Naive thymus-derived CD8-positive, alpha-beta T cell (primary cell): ENCODE results near the gene NAALADL2. TPM values are rescaled to one million over a fixed set of nuclear protein-coding genes. Genes with fewer than 3 reads are reported as not detected.

ENCODE experiments used
- ATAC-seq, 2 donors: fragments of 150-1000 bp; cut with Tn5 transposase in 1 of 2; sonication (Bioruptor Pico), chemical (Tn5 transposase) in 1 of 2; 1 replicate in 1 of 2; 2 replicates in 1 of 2; pipeline ENCODE4 v1.10.0; 2021; ENCODE audit warnings: mild to moderate bottlenecking in 2 of 2, moderate library complexity in 2 of 2
- POLR2A ChIA-PET: fragments of 350-600 bp; sonication (Branson Sonifier 250); formaldehyde crosslinking; loops from one replicate; lab custom pipeline; 2021; ENCODE audit warnings: antibody characterized with exemption; lab: Charles Lee
- DNase-seq, 10 donors: peaks; one replicate each; pipeline versions ENCODE4 v3.0.0 to v3.0.0-alpha.2; 2020 to 2022
- H3K27ac Mint-ChIP-seq, 10 donors: one replicate each; pipeline ENCODE4 v1.8.0; 2020 to 2022; ENCODE audit warnings: mild to moderate bottlenecking in 10 of 10, mixed read lengths in 10 of 10, moderate library complexity in 4 of 10, inconsistent platforms in 1 of 10
- H3K27me3 Mint-ChIP-seq, 5 donors: one replicate each; pipeline ENCODE4 v1.8.0; 2021 to 2022; ENCODE audit warnings: mixed read lengths in 5 of 5
- H3K36me3 Mint-ChIP-seq, 3 donors: one replicate each; pipeline ENCODE4 v1.8.0; 2020 to 2022; ENCODE audit warnings: mixed read lengths in 3 of 3, mild to moderate bottlenecking in 2 of 3, inconsistent platforms in 1 of 3
- H3K4me1 Mint-ChIP-seq, 4 donors: one replicate each; pipeline ENCODE4 v1.8.0; 2021 to 2022; ENCODE audit warnings: mixed read lengths in 4 of 4
- H3K4me3 Mint-ChIP-seq, 10 donors: one replicate each; pipeline ENCODE4 v1.8.0; 2020 to 2022; ENCODE audit warnings: mild to moderate bottlenecking in 10 of 10, mixed read lengths in 10 of 10, moderate library complexity in 6 of 10, inconsistent platforms in 1 of 10
- H3K9me3 Mint-ChIP-seq, 9 donors: one replicate each; pipeline ENCODE4 v1.8.0; 2020 to 2022; ENCODE audit warnings: mixed read lengths in 9 of 9, mild to moderate bottlenecking in 3 of 9, inconsistent platforms in 1 of 9, moderate library complexity in 1 of 9
- polyA plus RNA-seq, 3 donors: library from polyadenylated mRNA; unstranded; fragments of 300-500 nt; fragmentation: Illumina TruSeq; gene quantifications; one replicate each; pipeline ENCODE4 v1.2.3, GENCODE V29; 2021
- total RNA-seq, 8 experiments: library from RNA in 2 of 8; stranded (reverse) in 2 of 8; gene quantifications; one replicate each; pipeline ENCODE4 v1.2.3 and lab custom pipeline; 2021 to 2026

NAALADL2 gene
- total and polyA plus RNA-seq, 5 experiments from 2014 or later, result 0.44 to 1.3 (median 0.88) TPM; not detected in 1

DNA sequence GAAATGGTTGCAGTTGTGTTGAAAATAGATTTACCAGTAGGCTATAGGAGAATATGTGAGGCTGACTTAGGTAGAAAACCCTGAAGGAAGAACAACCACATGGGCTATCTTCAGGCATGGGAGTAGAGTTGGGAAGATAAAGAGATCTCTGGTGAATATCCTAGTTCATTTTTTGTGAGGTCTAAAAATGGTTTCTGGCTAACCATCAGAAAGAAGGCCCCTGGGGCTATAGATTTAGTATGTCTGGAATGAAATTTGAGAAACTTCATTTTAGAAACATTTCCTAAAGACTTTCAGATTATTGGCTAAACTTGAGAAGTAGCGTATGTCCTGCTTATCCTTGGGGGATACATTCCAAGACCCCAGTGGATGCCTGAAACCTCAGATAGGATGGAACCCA, 148.2 kb downstream of the NAALADL2 start:
- POLR2A ChIA-PET, result no interaction called here
- H3K4me3 Mint-ChIP-seq, result peak overlapping the region in 1 of 10 donors; percentile 28
- DNase-seq (no peak), ATAC-seq (no peak)
- H3K9me3 Mint-ChIP-seq, result peaks cover 0 to 6% (median 0%) of the 10 kb centered on the region in 9 donors
- H3K27me3 Mint-ChIP-seq, result no peaks in the 10 kb centered on the region
- H3K36me3 Mint-ChIP-seq, result no peaks in the 10 kb centered on the region
- H3K27ac Mint-ChIP-seq, result no peak overlapping the region
- H3K4me1 Mint-ChIP-seq, result no peaks in the 10 kb centered on the region

DNA sequence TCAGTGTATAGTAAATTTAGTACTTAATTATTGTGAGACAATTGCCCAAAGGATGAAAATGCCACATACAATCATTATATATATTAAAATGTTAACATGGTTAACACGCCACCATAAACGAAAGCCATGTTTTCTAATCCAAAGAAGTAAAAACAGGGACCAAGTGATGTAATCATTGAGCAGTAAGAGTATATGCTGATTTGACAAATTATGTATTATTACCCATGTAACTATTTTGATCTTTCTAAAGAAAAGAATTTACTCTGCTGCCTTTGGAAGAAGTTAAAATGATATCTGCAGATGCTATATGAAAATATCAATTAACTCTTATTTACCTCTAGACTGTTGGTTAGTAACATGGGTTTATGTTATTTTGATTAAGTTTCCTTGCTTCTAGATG, 150.2 kb downstream of the NAALADL2 start:
- Mint-ChIP-seq H3K27ac (no peak overlapping the region), H3K27me3 (no peaks in the 10 kb centered on the region), H3K4me3 (no peak overlapping the region), H3K4me1 (no peaks in the 10 kb centered on the region), H3K9me3 (peaks cover 0 to 11% (median 0%) of the 10 kb centered on the region in 9 donors), H3K36me3 (no peaks in the 10 kb centered on the region)
- ATAC-seq (no peak), DNase-seq (no peak)
- POLR2A ChIA-PET, result no interaction called here

DNA sequence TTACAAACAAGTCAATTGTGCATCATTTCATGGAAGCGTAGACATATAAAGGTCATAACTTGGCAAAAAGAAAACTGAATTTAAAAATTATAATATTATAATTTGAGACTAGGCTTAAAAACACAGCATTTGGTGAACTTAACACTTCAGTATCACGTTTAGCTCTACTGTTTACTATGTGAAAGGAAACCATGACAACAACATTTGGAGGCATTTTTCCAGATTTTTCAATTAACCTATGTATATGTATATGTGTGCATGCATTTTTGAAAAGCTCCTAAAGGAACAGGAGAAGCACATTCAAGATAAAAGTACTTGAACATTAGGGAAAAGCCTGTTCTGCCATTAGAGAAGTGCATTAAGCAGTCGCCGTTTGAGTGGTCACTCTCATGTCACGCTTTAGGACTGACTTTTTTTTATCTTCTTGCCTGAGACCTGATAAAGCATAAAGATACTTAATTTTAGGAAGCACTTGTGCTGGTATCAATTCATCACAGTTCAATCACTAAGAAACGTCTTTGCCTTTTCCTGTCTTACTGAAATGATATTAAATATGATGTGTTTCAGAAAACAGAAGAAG, 156.0 kb downstream of the NAALADL2 start:
- H3K27ac Mint-ChIP-seq, result no peak overlapping the region
- no peak overlapping the region for H3K4me3 Mint-ChIP-seq
- H3K27me3 Mint-ChIP-seq, result no peaks in the 10 kb centered on the region
- ATAC-seq (no peak), DNase-seq (no peak)
- POLR2A ChIA-PET, result no interaction called here
- peaks cover 0 to 14% (median 0%) of the 10 kb centered on the region in 9 donors for H3K9me3 Mint-ChIP-seq
- no peaks in the 10 kb centered on the region for H3K4me1 Mint-ChIP-seq
- no peaks in the 10 kb centered on the region for H3K36me3 Mint-ChIP-seq

DNA sequence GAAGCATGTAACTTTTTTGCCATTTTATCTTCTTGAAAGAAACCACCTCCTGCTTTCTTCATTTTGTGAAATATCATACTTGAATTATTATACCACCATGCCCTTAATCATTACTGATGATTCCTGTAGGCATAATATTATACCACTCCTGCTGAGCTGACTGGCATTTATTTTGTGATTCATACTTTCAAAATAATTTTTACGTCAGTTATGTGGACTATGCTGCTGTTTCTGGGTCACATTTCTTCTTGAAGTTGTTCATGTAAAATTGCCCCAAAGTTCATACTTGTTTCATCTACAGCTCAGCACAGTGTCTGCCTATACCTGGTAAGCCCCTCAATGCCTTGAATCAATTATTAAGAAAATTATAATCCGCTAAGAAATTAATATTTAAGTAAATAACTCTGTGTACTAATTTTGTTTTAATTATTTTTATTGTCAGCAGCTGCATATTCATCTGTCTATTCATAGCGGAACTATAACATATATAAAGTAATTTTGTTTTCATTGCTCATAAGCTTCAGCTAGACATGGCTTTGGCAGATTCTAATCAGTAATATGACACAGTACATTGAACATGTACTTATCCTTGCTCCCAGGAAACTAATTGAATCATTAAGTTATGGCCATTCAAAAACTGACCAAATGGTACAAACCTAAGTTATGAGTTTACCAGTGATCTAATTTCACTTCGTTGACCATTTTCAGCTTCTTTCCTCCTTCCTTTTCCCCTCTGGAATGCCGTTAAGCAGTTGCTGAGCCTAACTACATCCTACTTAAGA, 160.0 kb downstream of the NAALADL2 start:
- ATAC-seq, result no peak
- Mint-ChIP-seq H3K36me3 (no peaks in the 10 kb centered on the region), H3K9me3 (peaks cover 0 to 21% (median 0%) of the 10 kb centered on the region in 9 donors), H3K27me3 (no peaks in the 10 kb centered on the region), H3K4me1 (no peaks in the 10 kb centered on the region), H3K27ac (no peak overlapping the region), H3K4me3 (no peak overlapping the region)
- POLR2A ChIA-PET, result no interaction called here
- DNase-seq, result no peak

DNA sequence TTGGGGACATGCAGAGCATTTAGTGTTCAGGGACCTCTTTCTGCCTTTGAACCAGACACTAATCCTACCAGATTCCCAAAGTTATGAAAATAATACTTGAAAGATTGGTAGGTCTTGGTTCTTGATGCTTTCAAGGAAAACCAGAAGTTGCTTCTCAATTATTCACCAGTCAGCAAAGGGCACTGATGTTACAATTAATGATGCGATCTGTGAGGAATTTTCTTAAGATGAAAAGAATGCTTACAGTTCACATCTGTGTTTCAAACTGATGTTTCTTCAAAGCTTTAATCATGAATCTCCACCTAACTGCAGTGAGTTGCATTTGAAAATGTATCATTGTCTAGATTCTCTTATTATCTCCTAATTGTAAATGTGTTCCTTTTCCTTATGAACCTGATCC, 161.0 kb downstream of the NAALADL2 start:
- DNase-seq (no peak), ATAC-seq (no peak)
- H3K27ac Mint-ChIP-seq, result no peak overlapping the region
- no peaks in the 10 kb centered on the region for H3K36me3 Mint-ChIP-seq
- no peaks in the 10 kb centered on the region for H3K27me3 Mint-ChIP-seq
- H3K4me1 Mint-ChIP-seq, result no peaks in the 10 kb centered on the region
- POLR2A ChIA-PET, result no interaction called here
- H3K9me3 Mint-ChIP-seq, result peaks cover 0 to 16% (median 0%) of the 10 kb centered on the region in 9 donors
- H3K4me3 Mint-ChIP-seq, result no peak overlapping the region

DNA sequence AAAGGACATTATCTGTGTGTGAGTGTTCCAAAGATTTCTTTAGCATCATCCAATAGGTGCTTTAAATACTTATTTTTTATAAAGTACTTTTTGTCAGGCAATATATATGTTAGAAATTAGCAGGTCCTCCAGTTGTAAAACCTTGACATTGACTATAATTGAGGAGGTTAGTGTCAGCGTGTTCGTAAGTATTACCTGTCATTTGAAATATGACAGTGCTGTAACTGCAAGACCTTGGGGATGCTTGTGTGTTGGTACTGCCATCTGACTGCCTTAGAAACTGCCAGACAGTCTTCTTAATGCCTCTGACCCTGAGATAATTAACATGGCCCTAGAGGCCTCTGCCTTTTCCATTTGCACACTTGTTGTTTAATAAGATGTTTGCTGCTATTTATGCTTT, 170.7 kb downstream of the NAALADL2 start:
- no peaks in the 10 kb centered on the region for H3K27me3 Mint-ChIP-seq
- POLR2A ChIA-PET, result no interaction called here
- no peak for ATAC-seq

DNA sequence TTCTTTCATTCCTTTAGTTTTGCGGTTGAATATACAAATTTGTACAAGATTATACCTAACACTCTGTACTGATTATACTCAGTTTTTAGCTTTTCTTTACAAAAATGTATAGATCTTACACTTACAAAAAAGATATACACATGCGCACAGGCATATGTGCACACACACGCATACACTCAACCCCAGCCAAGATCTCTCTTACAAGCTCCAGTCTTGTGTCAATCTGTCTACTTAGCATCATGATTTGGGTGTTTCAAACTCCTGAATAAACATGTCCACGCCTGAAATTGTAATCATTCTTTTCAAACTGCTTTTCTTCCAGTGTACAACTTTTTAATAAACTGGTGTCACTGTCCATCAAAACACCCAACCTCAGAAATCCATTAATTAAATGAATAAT, 180.7 kb downstream of the NAALADL2 start:
- Mint-ChIP-seq H3K4me3 (no peak overlapping the region), H3K9me3 (peaks cover 0 to 24% (median 4%) of the 10 kb centered on the region in 9 donors)
- POLR2A ChIA-PET, result no interaction called here

More for the DNA sequence above, 170.7 kb downstream of the NAALADL2 start:
- Mint-ChIP-seq H3K4me1 (no peaks in the 10 kb centered on the region), H3K36me3 (peaks cover 0 to 5% (median 0%) of the 10 kb centered on the region in 3 donors), H3K9me3 (peaks cover 0 to 20% (median 5%) of the 10 kb centered on the region in 9 donors), H3K27ac (no peak overlapping the region), H3K4me3 (no peak overlapping the region)
- DNase-seq, result no peak

DNA sequence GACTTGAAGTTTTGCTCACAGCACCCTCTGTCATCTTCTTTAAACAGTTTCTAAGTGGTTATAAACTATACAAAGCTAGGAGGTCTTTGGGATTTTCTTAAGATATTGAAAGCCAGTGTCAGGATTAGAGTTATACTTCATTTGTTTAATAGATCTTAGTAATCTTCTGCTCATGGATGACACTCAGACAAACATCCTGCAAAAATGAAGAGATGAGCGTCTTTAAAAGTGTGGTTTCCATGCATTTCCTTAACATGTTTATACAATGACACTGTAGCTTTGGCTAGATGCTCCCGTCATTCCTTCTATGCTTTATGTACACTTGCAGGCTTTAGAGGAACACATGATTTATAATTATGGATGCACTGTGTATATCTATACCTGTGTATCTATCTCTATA, 182.2 kb downstream of the NAALADL2 start:
- POLR2A ChIA-PET, result no interaction called here

More for the DNA sequence above, 180.7 kb downstream of the NAALADL2 start:
- H3K36me3 Mint-ChIP-seq, result no peaks in the 10 kb centered on the region
- no peaks in the 10 kb centered on the region for H3K27me3 Mint-ChIP-seq
- no peaks in the 10 kb centered on the region for H3K4me1 Mint-ChIP-seq
- ATAC-seq (no peak), DNase-seq (no peak)
- H3K27ac Mint-ChIP-seq, result no peak overlapping the region

DNA sequence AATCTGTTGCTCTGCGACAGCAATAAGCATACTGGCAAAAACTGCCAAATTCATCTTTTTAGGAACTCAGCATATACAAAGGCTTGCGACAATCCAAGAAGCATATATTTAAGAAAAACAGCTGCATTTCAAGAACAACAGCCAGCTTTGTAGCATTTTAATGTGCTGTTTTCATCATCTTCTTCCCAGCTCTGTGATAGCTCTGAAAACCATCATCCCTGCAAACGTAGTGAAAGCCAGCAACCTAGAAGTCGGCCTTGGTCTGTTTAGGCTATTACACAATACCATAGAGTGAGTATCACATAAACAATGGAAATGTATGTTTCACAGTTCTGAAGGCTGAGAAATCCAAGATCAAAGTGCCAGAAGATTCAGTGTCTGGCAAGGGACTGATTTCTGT, 187.5 kb downstream of the NAALADL2 start:
- ATAC-seq, result no peak

More for the DNA sequence above, 182.2 kb downstream of the NAALADL2 start:
- ATAC-seq (no peak), DNase-seq (no peak)
- H3K27ac Mint-ChIP-seq, result no peak overlapping the region
- peaks cover 0 to 16% (median 8%) of the 10 kb centered on the region in 9 donors for H3K9me3 Mint-ChIP-seq
- H3K36me3 Mint-ChIP-seq, result no peaks in the 10 kb centered on the region
- no peak overlapping the region for H3K4me3 Mint-ChIP-seq
- no peaks in the 10 kb centered on the region for H3K27me3 Mint-ChIP-seq
- no peaks in the 10 kb centered on the region for H3K4me1 Mint-ChIP-seq

DNA sequence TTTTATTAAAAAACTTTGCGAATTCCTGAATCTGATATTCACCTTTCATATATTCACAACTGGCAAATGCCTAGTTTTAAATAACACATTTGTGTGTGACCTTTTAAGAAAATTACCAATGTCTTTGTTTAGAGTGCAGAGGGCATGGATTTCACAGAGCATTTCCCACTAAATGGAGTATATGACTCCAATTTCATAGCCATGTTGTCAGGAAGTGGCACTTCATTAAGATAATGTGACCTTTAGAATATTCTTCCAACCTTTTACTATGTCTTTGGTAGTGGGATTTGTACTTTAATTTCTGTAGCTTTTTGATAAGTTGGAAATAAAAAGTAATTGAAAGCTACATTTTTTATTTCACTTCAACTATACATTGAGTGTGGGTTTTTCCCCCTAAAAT, 188.7 kb downstream of the NAALADL2 start:
- no peak for DNase-seq
- no peaks in the 10 kb centered on the region for H3K4me1 Mint-ChIP-seq
- peaks cover 0 to 17% (median 9%) of the 10 kb centered on the region in 9 donors for H3K9me3 Mint-ChIP-seq
- POLR2A ChIA-PET, result no interaction called here
- H3K4me3 Mint-ChIP-seq, result no peak overlapping the region
- H3K36me3 Mint-ChIP-seq, result peaks cover 0 to 4% (median 0%) of the 10 kb centered on the region in 3 donors
- no peaks in the 10 kb centered on the region for H3K27me3 Mint-ChIP-seq
- no peak for ATAC-seq
- no peak overlapping the region for H3K27ac Mint-ChIP-seq

More for the DNA sequence above, 187.5 kb downstream of the NAALADL2 start:
- POLR2A ChIA-PET, result no interaction called here
- peaks cover 0 to 12% (median 9%) of the 10 kb centered on the region in 9 donors for H3K9me3 Mint-ChIP-seq
- H3K36me3 Mint-ChIP-seq, result peaks cover 0 to 4% (median 0%) of the 10 kb centered on the region in 3 donors
- H3K27ac Mint-ChIP-seq, result no peak overlapping the region
- no peak for DNase-seq
- no peaks in the 10 kb centered on the region for H3K27me3 Mint-ChIP-seq
- no peaks in the 10 kb centered on the region for H3K4me1 Mint-ChIP-seq
- no peak overlapping the region for H3K4me3 Mint-ChIP-seq

DNA sequence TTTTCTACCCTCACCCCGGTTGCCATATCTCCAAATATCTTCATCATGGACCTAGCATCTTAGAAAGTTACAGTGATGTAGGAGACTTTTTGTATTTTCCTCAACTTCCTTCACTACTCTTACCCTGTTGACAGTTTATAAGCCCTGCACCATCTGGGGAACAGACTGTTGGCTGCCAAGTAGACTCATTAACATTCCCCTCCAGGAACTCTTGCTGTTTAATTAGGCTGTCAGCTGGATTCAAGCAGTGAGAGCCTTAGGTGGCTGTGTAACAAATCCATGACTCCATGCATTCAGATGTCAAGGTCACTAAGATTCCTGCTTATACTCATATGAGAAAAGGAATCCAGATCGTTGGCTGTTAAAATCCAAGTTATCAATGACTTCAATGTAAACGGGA, 198.3 kb downstream of the NAALADL2 start:
- ATAC-seq, result no peak

DNA sequence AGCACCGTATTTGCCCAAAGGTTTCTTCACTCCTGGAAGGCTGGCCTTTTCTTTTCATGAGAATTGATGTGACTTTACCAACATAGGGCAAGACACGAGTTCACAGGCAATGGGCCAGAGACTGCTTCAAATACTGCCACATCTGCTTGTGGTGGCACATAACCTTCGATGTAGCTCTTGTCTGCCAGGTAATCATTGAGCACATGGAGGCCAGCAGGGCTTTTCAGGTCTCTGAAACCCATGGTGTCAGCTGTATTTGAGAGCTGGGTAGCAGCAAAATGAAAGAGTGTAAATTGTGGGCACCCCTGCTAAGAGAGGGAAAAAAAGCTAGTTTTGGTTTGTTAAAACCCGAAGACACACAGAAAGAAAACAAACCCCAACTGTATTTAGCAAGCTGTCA, 200.7 kb downstream of the NAALADL2 start:
- no peak for ATAC-seq
- H3K36me3 Mint-ChIP-seq, result peaks cover 0 to 4% (median 0%) of the 10 kb centered on the region in 3 donors
- H3K4me1 Mint-ChIP-seq, result no peaks in the 10 kb centered on the region
- no peak overlapping the region for H3K27ac Mint-ChIP-seq
- no peaks in the 10 kb centered on the region for H3K27me3 Mint-ChIP-seq
- POLR2A ChIA-PET, result no interaction called here
- peaks cover 2 to 37% (median 22%) of the 10 kb centered on the region in 9 donors for H3K9me3 Mint-ChIP-seq
- DNase-seq, result no peak
- H3K4me3 Mint-ChIP-seq, result no peak overlapping the region

More for the DNA sequence above, 198.3 kb downstream of the NAALADL2 start:
- no peak for DNase-seq
- no peaks in the 10 kb centered on the region for H3K27me3 Mint-ChIP-seq
- peaks cover 2 to 51% (median 22%) of the 10 kb centered on the region in 9 donors for H3K9me3 Mint-ChIP-seq
- no peak overlapping the region for H3K4me3 Mint-ChIP-seq
- H3K27ac Mint-ChIP-seq, result no peak overlapping the region
- H3K36me3 Mint-ChIP-seq, result peaks cover 0 to 4% (median 0%) of the 10 kb centered on the region in 3 donors
- no peaks in the 10 kb centered on the region for H3K4me1 Mint-ChIP-seq
- POLR2A ChIA-PET, result no interaction called here

DNA sequence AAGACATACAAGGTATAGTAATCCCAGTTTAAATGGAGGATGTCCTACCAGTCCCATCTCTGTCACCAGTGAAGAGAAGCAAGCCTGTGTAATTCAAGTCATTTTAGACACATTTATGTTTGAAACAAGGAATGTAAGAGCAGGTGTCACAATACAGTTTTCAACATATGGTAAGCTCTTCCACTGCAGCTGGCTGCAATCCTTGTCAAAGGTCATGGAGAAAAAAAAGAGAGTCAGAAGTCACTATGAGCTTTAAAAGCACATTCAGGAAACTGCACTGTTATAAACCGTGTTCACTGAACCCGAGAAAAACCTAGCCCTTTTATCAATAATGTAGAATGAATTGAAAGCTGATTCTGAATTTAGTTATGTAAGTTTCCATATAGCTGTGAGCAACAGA, 206.4 kb downstream of the NAALADL2 start:
- Mint-ChIP-seq H3K36me3 (no peaks in the 10 kb centered on the region), H3K27ac (no peak overlapping the region), H3K4me3 (no peak overlapping the region), H3K9me3 (peaks cover 0 to 20% (median 3%) of the 10 kb centered on the region in 9 donors), H3K27me3 (no peaks in the 10 kb centered on the region), H3K4me1 (no peaks in the 10 kb centered on the region)
- DNase-seq (no peak), ATAC-seq (no peak)
- POLR2A ChIA-PET, result no interaction called here
